Measurements from ENCODE around the gene ERFL.

DNA sequence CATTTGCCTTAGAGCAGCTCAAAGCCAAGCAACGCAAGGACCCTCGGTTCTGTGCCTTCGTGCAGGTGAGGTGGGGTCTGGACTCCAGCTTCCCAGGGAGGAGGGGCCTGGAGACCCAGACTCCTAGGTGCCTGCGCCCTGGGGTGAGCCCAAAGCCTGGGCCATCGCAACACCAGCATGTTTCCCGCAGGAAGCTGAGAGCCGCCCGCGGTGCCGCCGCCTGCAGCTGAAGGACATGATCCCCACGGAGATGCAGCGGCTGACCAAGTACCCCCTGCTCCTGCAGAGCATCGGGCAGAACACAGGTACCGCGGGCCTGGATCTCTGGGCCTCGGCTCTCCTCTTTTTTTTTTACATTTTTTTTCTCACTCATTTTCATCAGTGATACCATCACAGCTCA lies 25.7 kb downstream of the ERFL start:
- no peak for TF ChIP-seq ZNF331 (CRISPR knock-in tag; IDR thresholded peaks at IDR 0.05; ENCODE audit: low read depth)
- TF ChIP-seq, protein P1, sequence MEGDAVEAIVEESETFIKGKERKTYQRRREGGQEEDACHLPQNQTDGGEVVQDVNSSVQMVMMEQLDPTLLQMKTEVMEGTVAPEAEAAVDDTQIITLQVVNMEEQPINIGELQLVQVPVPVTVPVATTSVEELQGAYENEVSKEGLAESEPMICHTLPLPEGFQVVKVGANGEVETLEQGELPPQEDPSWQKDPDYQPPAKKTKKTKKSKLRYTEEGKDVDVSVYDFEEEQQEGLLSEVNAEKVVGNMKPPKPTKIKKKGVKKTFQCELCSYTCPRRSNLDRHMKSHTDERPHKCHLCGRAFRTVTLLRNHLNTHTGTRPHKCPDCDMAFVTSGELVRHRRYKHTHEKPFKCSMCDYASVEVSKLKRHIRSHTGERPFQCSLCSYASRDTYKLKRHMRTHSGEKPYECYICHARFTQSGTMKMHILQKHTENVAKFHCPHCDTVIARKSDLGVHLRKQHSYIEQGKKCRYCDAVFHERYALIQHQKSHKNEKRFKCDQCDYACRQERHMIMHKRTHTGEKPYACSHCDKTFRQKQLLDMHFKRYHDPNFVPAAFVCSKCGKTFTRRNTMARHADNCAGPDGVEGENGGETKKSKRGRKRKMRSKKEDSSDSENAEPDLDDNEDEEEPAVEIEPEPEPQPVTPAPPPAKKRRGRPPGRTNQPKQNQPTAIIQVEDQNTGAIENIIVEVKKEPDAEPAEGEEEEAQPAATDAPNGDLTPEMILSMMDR (conservative IDR thresholded peaks at IDR 0.05; ENCODE audit: low read depth in 2 of 2), result no peak
- no peak for TF ChIP-seq EZH2 (IDR thresholded peaks at IDR 0.05; ENCODE audit: low read depth, unreplicated experiment)
- TF ChIP-seq, protein P2, sequence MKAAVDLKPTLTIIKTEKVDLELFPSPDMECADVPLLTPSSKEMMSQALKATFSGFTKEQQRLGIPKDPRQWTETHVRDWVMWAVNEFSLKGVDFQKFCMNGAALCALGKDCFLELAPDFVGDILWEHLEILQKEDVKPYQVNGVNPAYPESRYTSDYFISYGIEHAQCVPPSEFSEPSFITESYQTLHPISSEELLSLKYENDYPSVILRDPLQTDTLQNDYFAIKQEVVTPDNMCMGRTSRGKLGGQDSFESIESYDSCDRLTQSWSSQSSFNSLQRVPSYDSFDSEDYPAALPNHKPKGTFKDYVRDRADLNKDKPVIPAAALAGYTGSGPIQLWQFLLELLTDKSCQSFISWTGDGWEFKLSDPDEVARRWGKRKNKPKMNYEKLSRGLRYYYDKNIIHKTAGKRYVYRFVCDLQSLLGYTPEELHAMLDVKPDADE (IDR thresholded peaks at IDR 0.05), result no peak
- TF ChIP-seq POLR2AphosphoS5 (IDR thresholded peaks at IDR 0.05; ENCODE audit: low read depth), result no peak
- TF ChIP-seq, protein P3, sequence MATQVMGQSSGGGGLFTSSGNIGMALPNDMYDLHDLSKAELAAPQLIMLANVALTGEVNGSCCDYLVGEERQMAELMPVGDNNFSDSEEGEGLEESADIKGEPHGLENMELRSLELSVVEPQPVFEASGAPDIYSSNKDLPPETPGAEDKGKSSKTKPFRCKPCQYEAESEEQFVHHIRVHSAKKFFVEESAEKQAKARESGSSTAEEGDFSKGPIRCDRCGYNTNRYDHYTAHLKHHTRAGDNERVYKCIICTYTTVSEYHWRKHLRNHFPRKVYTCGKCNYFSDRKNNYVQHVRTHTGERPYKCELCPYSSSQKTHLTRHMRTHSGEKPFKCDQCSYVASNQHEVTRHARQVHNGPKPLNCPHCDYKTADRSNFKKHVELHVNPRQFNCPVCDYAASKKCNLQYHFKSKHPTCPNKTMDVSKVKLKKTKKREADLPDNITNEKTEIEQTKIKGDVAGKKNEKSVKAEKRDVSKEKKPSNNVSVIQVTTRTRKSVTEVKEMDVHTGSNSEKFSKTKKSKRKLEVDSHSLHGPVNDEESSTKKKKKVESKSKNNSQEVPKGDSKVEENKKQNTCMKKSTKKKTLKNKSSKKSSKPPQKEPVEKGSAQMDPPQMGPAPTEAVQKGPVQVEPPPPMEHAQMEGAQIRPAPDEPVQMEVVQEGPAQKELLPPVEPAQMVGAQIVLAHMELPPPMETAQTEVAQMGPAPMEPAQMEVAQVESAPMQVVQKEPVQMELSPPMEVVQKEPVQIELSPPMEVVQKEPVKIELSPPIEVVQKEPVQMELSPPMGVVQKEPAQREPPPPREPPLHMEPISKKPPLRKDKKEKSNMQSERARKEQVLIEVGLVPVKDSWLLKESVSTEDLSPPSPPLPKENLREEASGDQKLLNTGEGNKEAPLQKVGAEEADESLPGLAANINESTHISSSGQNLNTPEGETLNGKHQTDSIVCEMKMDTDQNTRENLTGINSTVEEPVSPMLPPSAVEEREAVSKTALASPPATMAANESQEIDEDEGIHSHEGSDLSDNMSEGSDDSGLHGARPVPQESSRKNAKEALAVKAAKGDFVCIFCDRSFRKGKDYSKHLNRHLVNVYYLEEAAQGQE (IDR thresholded peaks at IDR 0.05; ENCODE audit: unreplicated experiment), result no peak
- TF ChIP-seq CREB1 (CRISPR knock-in tag; IDR thresholded peaks at IDR 0.05; ENCODE audit: low read depth), result no peak
- TF ChIP-seq STAT1 (IDR thresholded peaks at IDR 0.05; ENCODE audit: unreplicated experiment), result no peak
- TF ChIP-seq ZNF114 (CRISPR knock-in tag; IDR thresholded peaks at IDR 0.05), result no peak
- TF ChIP-seq EZH2phosphoT487 (IDR thresholded peaks at IDR 0.05; ENCODE audit: unreplicated experiment), result no peak
- no peak for TF ChIP-seq NANOG (IDR thresholded peaks at IDR 0.05; ENCODE audit: borderline replicate concordance)
- TF ChIP-seq JUNB (IDR thresholded peaks at IDR 0.05; ENCODE audit: unreplicated experiment), result no peak
- TF ChIP-seq, protein P4, sequence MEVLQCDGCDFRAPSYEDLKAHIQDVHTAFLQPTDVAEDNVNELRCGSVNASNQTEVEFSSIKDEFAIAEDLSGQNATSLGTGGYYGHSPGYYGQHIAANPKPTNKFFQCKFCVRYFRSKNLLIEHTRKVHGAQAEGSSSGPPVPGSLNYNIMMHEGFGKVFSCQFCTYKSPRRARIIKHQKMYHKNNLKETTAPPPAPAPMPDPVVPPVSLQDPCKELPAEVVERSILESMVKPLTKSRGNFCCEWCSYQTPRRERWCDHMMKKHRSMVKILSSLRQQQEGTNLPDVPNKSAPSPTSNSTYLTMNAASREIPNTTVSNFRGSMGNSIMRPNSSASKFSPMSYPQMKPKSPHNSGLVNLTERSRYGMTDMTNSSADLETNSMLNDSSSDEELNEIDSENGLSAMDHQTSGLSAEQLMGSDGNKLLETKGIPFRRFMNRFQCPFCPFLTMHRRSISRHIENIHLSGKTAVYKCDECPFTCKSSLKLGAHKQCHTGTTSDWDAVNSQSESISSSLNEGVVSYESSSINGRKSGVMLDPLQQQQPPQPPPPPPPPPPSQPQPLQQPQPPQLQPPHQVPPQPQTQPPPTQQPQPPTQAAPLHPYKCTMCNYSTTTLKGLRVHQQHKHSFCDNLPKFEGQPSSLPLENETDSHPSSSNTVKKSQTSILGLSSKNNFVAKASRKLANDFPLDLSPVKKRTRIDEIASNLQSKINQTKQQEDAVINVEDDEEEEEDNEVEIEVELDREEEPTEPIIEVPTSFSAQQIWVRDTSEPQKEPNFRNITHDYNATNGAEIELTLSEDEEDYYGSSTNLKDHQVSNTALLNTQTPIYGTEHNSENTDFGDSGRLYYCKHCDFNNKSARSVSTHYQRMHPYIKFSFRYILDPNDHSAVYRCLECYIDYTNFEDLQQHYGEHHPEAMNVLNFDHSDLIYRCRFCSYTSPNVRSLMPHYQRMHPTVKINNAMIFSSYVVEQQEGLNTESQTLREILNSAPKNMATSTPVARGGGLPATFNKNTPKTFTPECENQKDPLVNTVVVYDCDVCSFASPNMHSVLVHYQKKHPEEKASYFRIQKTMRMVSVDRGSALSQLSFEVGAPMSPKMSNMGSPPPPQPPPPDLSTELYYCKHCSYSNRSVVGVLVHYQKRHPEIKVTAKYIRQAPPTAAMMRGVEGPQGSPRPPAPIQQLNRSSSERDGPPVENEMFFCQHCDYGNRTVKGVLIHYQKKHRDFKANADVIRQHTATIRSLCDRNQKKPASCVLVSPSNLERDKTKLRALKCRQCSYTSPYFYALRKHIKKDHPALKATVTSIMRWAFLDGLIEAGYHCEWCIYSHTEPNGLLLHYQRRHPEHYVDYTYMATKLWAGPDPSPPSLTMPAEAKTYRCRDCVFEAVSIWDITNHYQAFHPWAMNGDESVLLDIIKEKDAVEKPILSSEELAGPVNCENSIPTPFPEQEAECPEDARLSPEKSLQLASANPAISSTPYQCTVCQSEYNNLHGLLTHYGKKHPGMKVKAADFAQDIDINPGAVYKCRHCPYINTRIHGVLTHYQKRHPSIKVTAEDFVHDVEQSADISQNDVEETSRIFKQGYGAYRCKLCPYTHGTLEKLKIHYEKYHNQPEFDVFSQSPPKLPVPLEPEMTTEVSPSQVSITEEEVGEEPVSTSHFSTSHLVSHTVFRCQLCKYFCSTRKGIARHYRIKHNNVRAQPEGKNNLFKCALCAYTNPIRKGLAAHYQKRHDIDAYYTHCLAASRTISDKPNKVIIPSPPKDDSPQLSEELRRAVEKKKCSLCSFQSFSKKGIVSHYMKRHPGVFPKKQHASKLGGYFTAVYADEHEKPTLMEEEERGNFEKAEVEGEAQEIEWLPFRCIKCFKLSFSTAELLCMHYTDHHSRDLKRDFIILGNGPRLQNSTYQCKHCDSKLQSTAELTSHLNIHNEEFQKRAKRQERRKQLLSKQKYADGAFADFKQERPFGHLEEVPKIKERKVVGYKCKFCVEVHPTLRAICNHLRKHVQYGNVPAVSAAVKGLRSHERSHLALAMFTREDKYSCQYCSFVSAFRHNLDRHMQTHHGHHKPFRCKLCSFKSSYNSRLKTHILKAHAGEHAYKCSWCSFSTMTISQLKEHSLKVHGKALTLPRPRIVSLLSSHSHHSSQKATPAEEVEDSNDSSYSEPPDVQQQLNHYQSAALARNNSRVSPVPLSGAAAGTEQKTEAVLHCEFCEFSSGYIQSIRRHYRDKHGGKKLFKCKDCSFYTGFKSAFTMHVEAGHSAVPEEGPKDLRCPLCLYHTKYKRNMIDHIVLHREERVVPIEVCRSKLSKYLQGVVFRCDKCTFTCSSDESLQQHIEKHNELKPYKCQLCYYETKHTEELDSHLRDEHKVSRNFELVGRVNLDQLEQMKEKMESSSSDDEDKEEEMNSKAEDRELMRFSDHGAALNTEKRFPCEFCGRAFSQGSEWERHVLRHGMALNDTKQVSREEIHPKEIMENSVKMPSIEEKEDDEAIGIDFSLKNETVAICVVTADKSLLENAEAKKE (CRISPR knock-in tag; IDR thresholded peaks at IDR 0.05), result no peak

Data from GM23338 (cell line).